ENCODE measurements around the gene ZNF200. TPM values are rescaled to one million over a fixed set of nuclear protein-coding genes. Genes with fewer than 3 reads are reported as not detected.

ZNF200 gene
- total and polyA plus RNA-seq, 2 donors (not counting 1 experiment from before 2014, with no cell fraction given), result 2.7 to 20.1 TPM

- peaks cover 0 to 96% (median 73%) of the 10 kb centered on the region in 4 experiments for H3K27me3 ChIP-seq (replicated peaks in 1 of 4; ENCODE audit: control extremely low read depth in 1 of 4, control insufficient read depth in 3 of 4, insufficient read depth in 4 of 4, low read length in 3 of 4)
- ChIA-PET POLR2A (interaction anchor here (0.6 kb wide), 1 partner anchor 64 kb away, joined by 6 read pairs; no protein-coding TSS in a partner anchor), CTCF (no interaction called here)
- Mint-ChIP-seq H3K9me3 (ENCODE audit: insufficient read depth) (no peaks in the 10 kb centered on the region), H3K4me3 (no peak overlapping the region), H3K27ac (no peak overlapping the region), H3K4me1 (peaks cover 52% of the 10 kb centered on the region), H3K27me3 (peaks cover 75% of the 10 kb centered on the region)
- H4K20me1 ChIP-seq (ENCODE audit: control insufficient read depth, insufficient read depth, low read length, poor library complexity, severe bottlenecking), result no peaks in the 10 kb centered on the region
- no peak overlapping the region for H3K27ac ChIP-seq (ENCODE audit: low read length in 2 of 2)
- H2AFZ ChIP-seq (ENCODE audit: insufficient read depth, low read depth, low read length, poor library complexity, severe bottlenecking), result no peak overlapping the region
- TF ChIP-seq CTCF (IDR thresholded peaks at IDR 0.05) (no peak), EZH2 (IDR thresholded peaks at IDR 0.05; ENCODE audit: borderline replicate concordance, insufficient read depth, low read depth, low read length, poor library complexity, severe bottlenecking) (no peak)
- ATAC-seq (ENCODE audit: low read depth), result no peak
- H3K9ac ChIP-seq (ENCODE audit: low read length), result no peak overlapping the region
- H3K36me3 ChIP-seq (replicated peaks in 1 of 2; ENCODE audit: control extremely low read depth in 1 of 2, control insufficient read depth in 1 of 2, extremely low read depth in 1 of 2, insufficient read depth in 2 of 2, low read length in 1 of 2), result no peaks in the 10 kb centered on the region
- H3K9me3 ChIP-seq (ENCODE audit: control extremely low read depth in 1 of 3, control insufficient read depth in 2 of 3, insufficient read depth in 1 of 3, low read length in 2 of 3), result peaks cover 0 to 83% (median 11%) of the 10 kb centered on the region in 3 donors
- WGBS (ENCODE audit: insufficient coverage), result 87% methylated on average over 16 of the region's 23 CpGs
- no peaks in the 10 kb centered on the region for H3K79me2 ChIP-seq (ENCODE audit: control insufficient read depth, insufficient read depth, low read length)
- no peak for DNase-seq
- peaks cover 43 to 44% of the 10 kb centered on the region in 2 donors for H3K4me1 ChIP-seq (ENCODE audit: control insufficient read depth in 2 of 2, insufficient read depth in 2 of 2, low read length in 2 of 2)
- no peak overlapping the region for H3K4me2 ChIP-seq (replicated peaks; ENCODE audit: low read depth, low read length, poor library complexity, severe bottlenecking)
- intact Hi-C loops (cut with micrococcal nuclease), result no loop called here
- H3K4me3 ChIP-seq (ENCODE audit: control extremely low read depth in 1 of 5, extremely low read depth in 1 of 5, insufficient read depth in 1 of 5, low read depth in 2 of 5, low read length in 4 of 5), result no peak overlapping the region
Measured at GRCh38 chr16:3186946-3187690, 47.8 kb downstream of the ZNF200 start.

Data from B cell (primary cell).